GM19035 (cell line): ENCODE data around the gene UBD.

Experiments
- ATAC-seq: cut with Tn5 transposase; IDR thresholded peaks from one replicate; pipeline ENCODE4 v1.9.1; 2021; ENCODE audit not compliant: unreplicated experiment

Gene UBD

GRCh38 chr6:29524044-29524443 is 35.5 kb downstream of the UBD start:
- no peak for ATAC-seq

GRCh38 chr6:29522227-29522626 is 37.3 kb downstream of the UBD start:
- ATAC-seq = no peak

GRCh38 chr6:29521006-29521680 is 38.4 kb downstream of the UBD start:
- ATAC-seq = no peak

GRCh38 chr6:29520232-29520631 is 39.3 kb downstream of the UBD start:
- no peak for ATAC-seq

- no peak for ATAC-seq
Measured at GRCh38 chr6:29519291-29520010, 40.1 kb downstream of the UBD start.

- ATAC-seq = no peak
Measured at GRCh38 chr6:29517728-29518440, 41.6 kb downstream of the UBD start.

- no peak for ATAC-seq
Measured at GRCh38 chr6:29517245-29517644, 42.3 kb downstream of the UBD start.

GRCh38 chr6:29516108-29516507 is 43.4 kb downstream of the UBD start:
- no peak for ATAC-seq

- no peak for ATAC-seq
Measured at GRCh38 chr6:29510746-29511300, 48.7 kb downstream of the UBD start.

- ATAC-seq = no peak
Measured at GRCh38 chr6:29510202-29510601, 49.3 kb downstream of the UBD start.

GRCh38 chr6:29509711-29510110 is 49.8 kb downstream of the UBD start:
- no peak for ATAC-seq

GRCh38 chr6:29509239-29509638 is 50.3 kb downstream of the UBD start:
- no peak for ATAC-seq

GRCh38 chr6:29507319-29507718 is 52.2 kb downstream of the UBD start:
- no peak for ATAC-seq

- no peak for ATAC-seq
Measured at GRCh38 chr6:29506446-29507067, 53.0 kb downstream of the UBD start.

GRCh38 chr6:29505808-29506207 is 53.7 kb downstream of the UBD start:
- ATAC-seq = no peak
